Activated naive CD4-positive, alpha-beta T cell treated with Interleukin-2 at 50 U/mL for 16 hours (primary cell): ENCODE data around the gene SEMA4B.
"Not testable (repeated sequence)": the region's sequence is repeated elsewhere in the genome, so short reads cannot be mapped to it uniquely, and the experiment has no call there.

Experiments
- DNase-seq: peaks from one replicate; pipeline ENCODE4 v3.0.0-alpha.2; 2020

SEMA4B gene

DNA sequence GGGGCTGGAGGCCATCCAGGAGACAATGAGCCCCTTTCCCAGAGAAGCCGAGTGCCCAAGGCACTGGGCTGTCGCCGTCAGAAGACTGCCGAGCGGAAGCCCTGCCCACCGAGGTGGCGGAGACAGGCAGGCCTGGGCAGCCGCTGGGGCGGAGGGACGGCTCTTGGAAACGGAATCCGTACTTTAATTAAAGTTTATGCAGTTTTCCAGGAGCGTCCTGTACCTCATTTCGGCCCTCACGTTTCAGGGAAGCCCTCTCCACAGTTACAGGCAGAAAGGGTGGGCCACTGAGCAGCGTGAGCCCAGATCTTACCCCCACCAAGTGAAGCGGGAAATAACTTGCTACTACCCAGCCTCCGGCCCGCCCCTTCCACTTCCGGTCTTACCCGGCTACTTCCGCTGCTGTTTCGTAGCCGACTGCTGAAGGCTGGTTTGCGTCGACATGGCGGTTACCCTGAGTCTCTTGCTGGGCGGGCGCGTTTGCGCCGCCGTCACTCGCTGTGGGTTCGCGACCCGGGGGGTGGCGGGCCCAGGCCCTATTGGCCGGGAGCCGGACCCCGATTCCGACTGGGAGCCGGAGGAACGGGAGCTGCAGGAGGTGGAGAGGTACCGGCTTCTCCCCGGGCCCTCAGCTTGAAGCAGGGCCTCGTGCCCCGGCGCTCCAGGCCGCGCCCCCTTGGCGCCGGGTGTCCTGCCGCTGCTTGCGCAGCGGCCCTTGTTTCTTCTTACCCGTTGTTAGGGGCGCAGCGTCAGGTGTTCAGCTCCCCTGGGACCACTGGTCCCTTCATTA is 64.3 kb downstream of the SEMA4B start, which contains the start of gene NGRN:
Gene NGRN, plus strand, starts transcription at position 402 of the 790 bp plus-strand sequence. Its CDS starts 41 bp downstream, at position 443.
- peak; percentile 94 for DNase-seq

DNA sequence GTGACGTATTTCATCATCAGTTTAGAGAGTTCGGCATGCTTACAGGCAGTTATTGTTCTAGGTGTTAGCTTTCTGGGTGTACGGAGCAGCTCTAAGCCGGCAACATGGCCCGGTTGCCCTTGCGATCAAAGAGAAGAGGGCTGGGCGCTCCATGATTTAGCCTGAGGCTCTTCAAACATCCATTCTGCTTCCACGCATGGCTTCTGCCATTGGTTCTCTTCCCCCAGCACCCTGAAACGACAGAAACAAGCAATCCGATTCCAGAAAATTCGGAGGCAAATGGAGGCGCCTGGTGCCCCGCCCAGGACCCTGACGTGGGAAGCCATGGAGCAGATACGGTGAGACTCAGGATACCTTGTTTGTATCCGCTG is 64.9 kb downstream of the SEMA4B start:
- DNase-seq = peak; percentile 56

DNA sequence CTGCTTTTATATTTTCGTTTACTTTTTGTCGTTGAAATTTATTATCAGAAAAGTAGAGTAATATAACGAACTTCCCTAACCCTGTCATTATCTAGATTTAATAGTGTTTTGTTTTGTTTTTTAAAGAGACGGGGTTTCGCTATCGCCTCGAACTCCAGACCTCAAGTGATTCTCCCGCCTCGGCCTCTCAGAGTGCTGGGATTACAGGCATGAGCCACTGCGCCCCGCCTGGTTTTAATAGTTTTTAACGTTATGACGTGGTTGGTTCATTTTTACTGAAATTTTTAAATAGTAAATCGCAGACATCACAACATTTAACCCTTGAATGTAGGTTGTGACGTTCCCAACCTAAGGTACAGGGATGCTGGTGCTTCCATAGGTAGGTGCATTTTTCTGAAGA is 65.4 kb downstream of the SEMA4B start:
- DNase-seq = peak; percentile 39

DNA sequence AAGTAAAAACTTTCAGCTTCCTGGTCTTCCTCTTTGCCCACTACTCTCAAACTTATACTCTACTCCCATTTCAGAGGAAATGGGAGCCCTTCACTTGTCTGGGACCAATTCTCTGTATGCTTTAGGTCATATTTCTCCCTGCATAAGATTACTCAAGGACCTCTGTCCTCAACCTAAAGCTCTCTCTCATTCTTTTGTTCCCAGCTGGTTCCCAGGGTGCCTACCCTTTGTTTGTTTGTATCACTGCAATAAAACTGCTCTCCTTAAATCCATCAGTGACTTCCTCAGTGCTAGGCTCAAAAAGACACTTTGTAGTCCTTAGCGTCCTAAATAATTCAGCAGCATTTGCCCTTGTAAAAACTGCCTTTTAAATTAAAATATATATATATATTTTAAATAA is 67.3 kb downstream of the SEMA4B start:
- DNase-seq = no peak

DNA sequence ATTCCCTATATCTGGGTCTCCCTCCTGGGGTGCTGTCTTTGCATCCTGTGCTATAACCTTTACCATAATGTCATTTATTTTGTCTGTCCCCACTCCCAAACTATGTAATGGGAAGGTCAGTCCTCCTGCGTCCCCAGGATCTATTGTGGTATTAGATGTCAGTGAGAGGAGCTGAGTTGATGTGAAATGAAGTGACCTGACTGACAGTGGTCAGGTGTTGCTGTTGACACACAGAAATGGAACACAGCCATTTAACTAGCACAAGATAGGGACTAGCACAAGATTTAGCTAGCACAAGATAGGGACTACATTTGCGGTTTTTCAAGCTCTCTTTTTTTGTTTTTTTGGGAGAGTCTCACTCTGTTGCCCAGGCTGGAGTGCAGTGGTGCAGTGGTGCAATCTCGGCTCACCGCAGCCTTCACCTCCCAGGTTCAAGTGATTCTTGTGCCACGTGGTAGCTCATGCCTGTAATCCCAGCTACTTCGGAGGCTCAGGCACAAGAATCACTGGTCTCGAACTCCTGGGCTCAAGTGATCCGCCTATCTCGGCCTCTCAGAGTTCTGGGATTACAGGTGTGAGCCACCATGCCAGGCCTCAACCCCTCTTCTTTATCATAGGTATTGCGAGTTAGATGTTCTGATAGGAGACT is 69.5 kb downstream of the SEMA4B start:
- no peak for DNase-seq

DNA sequence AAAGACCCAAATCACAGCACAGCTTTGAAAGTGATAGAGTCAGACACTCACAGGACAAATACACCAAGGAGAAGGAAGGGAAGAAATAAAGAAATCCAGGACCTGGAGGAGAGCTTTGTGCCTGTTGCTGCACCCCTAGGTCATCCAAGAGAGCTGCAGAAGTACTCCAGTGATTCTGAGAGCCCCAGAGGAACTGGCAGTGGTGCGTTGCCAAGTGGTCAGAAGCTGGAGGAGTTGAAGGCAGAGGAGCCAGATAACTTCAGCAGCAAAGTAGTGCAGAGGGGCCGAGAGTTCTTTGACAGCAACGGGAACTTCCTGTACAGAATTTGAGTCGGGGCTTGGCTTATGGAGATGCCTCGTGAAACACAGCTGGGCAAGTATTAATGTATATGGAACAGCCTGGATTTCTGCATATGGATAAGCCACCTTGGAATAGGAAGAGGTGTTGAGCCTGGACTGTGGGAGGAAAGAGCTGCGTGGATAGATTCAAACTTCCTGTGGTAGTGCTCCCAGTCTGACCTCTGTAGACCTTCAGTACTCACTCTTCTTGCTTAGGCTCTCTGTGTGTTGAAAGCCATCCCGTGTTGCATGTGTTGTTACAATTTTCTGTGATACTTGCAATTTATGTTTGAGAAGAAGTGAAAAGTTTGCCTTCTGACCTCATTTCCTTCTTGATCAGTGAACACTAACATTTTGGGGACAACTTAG is 70.5 kb downstream of the SEMA4B start:
- no peak for DNase-seq

DNA sequence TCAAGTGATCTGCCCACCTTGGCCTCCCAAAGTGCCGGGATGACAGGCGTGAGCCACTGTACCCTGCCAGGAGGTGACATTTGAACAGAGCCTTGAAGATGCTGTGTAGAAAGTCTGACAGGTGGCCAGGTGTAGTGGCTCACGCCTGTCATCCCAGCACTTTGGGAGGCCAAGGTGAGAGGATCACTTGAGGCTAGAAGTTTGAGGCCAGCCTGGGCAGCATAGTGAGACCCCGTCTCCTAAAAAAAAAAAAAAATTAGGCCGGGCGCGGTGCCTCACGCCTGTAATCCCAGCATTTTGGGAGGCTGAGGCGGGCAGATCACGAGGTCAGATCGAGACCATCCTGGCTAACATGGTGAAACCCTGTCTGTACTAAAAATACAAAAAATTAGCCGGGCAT is 77.3 kb downstream of the SEMA4B start:
- DNase-seq = not testable (repeated sequence)
